K562 (cell line): ENCODE data around the gene CNIH4. TPM values are rescaled to one million over a fixed set of nuclear protein-coding genes. Genes with fewer than 3 reads are reported as not detected.
A peak's percentile ranks its signal among the peaks of the same experiment; 100 is the strongest.

Experiments used
- DPF2 ChIP-seq: fragments of 450-650 bp; IDR thresholded peaks from 2 replicates; pipeline ENCODE4 v1.6.1; 2016
- FOS ChIP-seq: IDR thresholded peaks from 3 replicates; pipeline ENCODE4 v1.6.1; 2011; ENCODE audit not compliant: insufficient read length; ENCODE audit errors: extremely low read depth
- ILF3 ChIP-seq: fragments of 450-650 bp; IDR thresholded peaks from 2 replicates; pipeline ENCODE4 v1.6.1; 2018; ENCODE audit warnings: antibody characterized with exemption, mild to moderate bottlenecking, moderate library complexity, borderline replicate concordance
- JUN ChIP-seq, 2 experiments: sonication (generic) in 1 of 2; formaldehyde crosslinking in 1 of 2; IDR thresholded peaks; 2 replicates each; pipeline versions ENCODE4 v1.6.1 to v1.8.0; 2012 to 2022; ENCODE audit warnings: borderline replicate concordance in 2 of 2, mild to moderate bottlenecking in 2 of 2, improper control_type of control experiment in 1 of 2, low read depth in 1 of 2, low read length in 1 of 2, missing genetic modification reagents in 1 of 2
- KDM1A ChIP-seq, 2 experiments: fragments of 450-650 bp; IDR thresholded peaks; 2 replicates each; pipeline ENCODE4 v1.6.1; 2016; ENCODE audit warnings: mild to moderate bottlenecking in 2 of 2
- MEF2A ChIP-seq: IDR thresholded peaks from 2 replicates; pipeline ENCODE4 v1.6.1; 2011; ENCODE audit warnings: low read depth, mild to moderate bottlenecking, low read length, moderate library complexity; ENCODE audit not compliant: control insufficient read depth
- NCOA2 ChIP-seq, 2 experiments: fragments of 450-650 bp; IDR thresholded peaks; 2 replicates each; pipeline ENCODE4 v1.6.1; 2018; ENCODE audit warnings: mild to moderate bottlenecking in 2 of 2, moderate library complexity in 1 of 2; ENCODE audit not compliant: partially characterized antibody in 2 of 2
- NONO ChIP-seq, 2 experiments: fragments of 200-400 bp in 1 of 2; fragments of 450-650 bp in 1 of 2; formaldehyde crosslinking in 1 of 2; IDR thresholded peaks; 2 replicates each; pipeline ENCODE4 v1.6.1; 2017; ENCODE audit warnings: low read depth in 2 of 2, mild to moderate bottlenecking in 2 of 2, moderate library complexity in 2 of 2, low read length in 1 of 2
- POLR2B ChIP-seq: fragments of 450-650 bp; IDR thresholded peaks from 2 replicates; pipeline ENCODE4 v1.6.1; 2018; ENCODE audit warnings: low read depth; ENCODE audit not compliant: partially characterized antibody
- SLC30A9 ChIP-seq: fragments of 250-450 bp; sonication (Bioruptor Pico); IDR thresholded peaks from 2 replicates; pipeline ENCODE4 v1.8.0; 2022; ENCODE audit warnings: mild to moderate bottlenecking, moderate library complexity
- TAF1 ChIP-seq: IDR thresholded peaks from 2 replicates; pipeline ENCODE4 v1.6.1; 2011; ENCODE audit warnings: mild to moderate bottlenecking, low read length, moderate library complexity; ENCODE audit not compliant: insufficient read depth, control insufficient read depth, severe bottlenecking; ENCODE audit errors: extremely low read depth
- ZNF140 ChIP-seq: fragments of 250-450 bp; sonication (Bioruptor Pico); IDR thresholded peaks from 2 replicates; pipeline ENCODE4 v1.8.0; 2021; ENCODE audit warnings: moderate library complexity, mild to moderate bottlenecking, inconsistent platforms
- ZNF174 ChIP-seq: fragments of 250-450 bp; sonication (Bioruptor Pico); IDR thresholded peaks from 2 replicates; pipeline ENCODE4 v1.4.0; 2020; ENCODE audit warnings: mild to moderate bottlenecking
- ZNF197 ChIP-seq: fragments of 200-800 bp; sonication (Bioruptor generic); IDR thresholded peaks from 2 replicates; pipeline ENCODE4 v1.6.1; 2016; ENCODE audit warnings: low read depth, missing genetic modification characterization, missing compliant biosample characterization
- ZNF253 ChIP-seq: fragments of 250-450 bp; sonication (Bioruptor Pico); conservative IDR thresholded peaks from 2 replicates; pipeline ENCODE4 v1.6.1; 2021; ENCODE audit warnings: mild to moderate bottlenecking
- ZNF778 ChIP-seq: fragments of 450-650 bp; formaldehyde crosslinking; IDR thresholded peaks from 2 replicates; pipeline ENCODE4 v1.4.0; 2020; ENCODE audit warnings: mild to moderate bottlenecking, moderate library complexity
- ZNF785 ChIP-seq: fragments of 250-450 bp; sonication (Bioruptor Pico); IDR thresholded peaks from 2 replicates; pipeline ENCODE4 v1.4.0; 2020; ENCODE audit warnings: mild to moderate bottlenecking
- polyA plus RNA-seq, 8 experiments: library from polyadenylated mRNA; depleted of rRNA in 4 of 8; stranded (reverse) in 5 of 8; unstranded in 3 of 8; fragments of >200 nt; fragmentation: Nextera tagmentation in 2 of 8; fragmentation: Illumina TruSeq in 1 of 8; extraction: Ambion mirVana in 2 of 8; extraction: Trizol in 1 of 8; gene quantifications; 2 replicates each; pipeline versions ENCODE4 v1.2.1 to v1.2.3, GENCODE V29; 2011 to 2014; ENCODE audit warnings: inconsistent platforms in 1 of 8, missing spikeins in 1 of 8
- total RNA-seq, 7 experiments: library from RNA; depleted of rRNA in 6 of 7; stranded (reverse); fragments of >200 nt in 6 of 7; fragmentation: Illumina TruSeq in 2 of 7; extraction: Trizol in 2 of 7; gene quantifications; 2 replicates each; pipeline versions ENCODE4 v1.2.1 to v1.2.3, GENCODE V29; 2011 to 2021; ENCODE audit warnings: low replicate concordance in 1 of 7
- TF ChIP-seq, protein P1 (sequence below), 2 experiments: fragments of 450-650 bp in 1 of 2; sonication (generic) in 1 of 2; formaldehyde crosslinking in 1 of 2; IDR thresholded peaks in 1 of 2; conservative IDR thresholded peaks in 1 of 2; 2 replicates each; pipeline versions ENCODE4 v1.6.1 to v1.8.1; 2016 to 2023; ENCODE audit warnings: mild to moderate bottlenecking in 2 of 2, moderate library complexity in 2 of 2, inconsistent platforms in 1 of 2, missing genetic modification reagents in 1 of 2
- TF ChIP-seq, protein P2 (sequence below): fragments of 450-650 bp; IDR thresholded peaks from one replicate; pipeline ENCODE4 v1.6.1; 2018; ENCODE audit warnings: mild to moderate bottlenecking, moderate library complexity; ENCODE audit not compliant: partially characterized antibody
- TF ChIP-seq, protein P3 (sequence below): fragments of 250-450 bp; sonication (Bioruptor Pico); IDR thresholded peaks from 2 replicates; pipeline ENCODE4 v1.5.0; 2020; ENCODE audit warnings: mild to moderate bottlenecking
- TF ChIP-seq, protein P4 (sequence below): fragments of 250-450 bp; sonication (Bioruptor Pico); IDR thresholded peaks from 2 replicates; pipeline ENCODE4 v1.4.0; 2020; ENCODE audit warnings: mild to moderate bottlenecking

CNIH4 gene
- total and polyA plus RNA-seq, 9 of the 15 experiments (the other 6 are each of a cell fraction or from before 2014, with no cell fraction given) = 41.3 to 266 (median 61.1) TPM

DNA sequence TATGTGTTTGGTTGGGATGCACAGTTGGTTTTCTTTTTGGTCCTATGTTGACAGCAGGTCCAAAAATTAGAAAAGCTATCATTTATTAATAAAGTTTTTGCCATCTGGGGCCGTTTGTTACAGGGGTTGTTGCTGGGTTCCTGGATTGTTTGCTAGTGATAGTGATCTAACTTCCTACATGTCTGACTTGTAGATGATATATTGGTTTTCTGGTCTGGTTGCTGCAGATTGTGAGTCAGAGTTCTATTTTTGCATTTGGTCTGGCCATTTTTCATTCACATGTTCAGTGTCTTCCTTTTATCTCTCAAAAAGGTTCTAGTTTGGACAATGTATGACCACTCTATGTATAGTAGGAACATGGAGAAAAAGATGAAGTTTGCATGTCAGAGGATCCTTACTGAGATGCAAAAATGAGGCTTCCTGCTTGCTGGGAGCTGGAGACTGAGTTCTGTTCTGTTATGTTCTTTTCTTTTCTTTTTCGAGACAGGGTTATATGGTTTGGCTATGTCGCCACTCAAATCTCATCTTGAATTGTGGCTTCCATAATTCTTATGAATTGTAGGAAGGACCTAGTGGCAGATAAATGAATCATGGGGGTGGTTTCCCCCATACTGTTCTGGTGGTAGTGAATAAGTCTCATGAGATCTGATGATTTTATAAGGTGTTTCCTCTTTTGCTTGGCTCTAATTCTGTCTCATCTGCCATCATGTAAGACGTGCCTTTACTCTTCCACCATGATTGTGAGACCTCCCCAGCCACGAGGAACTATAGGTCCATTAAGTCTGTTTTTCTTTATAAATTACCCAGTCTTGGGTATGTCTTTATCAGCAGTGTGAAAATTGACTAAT lies 22.5 kb upstream of the CNIH4 start (continued):
- TF ChIP-seq ZNF140 (CRISPR knock-in tag) = no peak
- TF ChIP-seq, protein P1, sequence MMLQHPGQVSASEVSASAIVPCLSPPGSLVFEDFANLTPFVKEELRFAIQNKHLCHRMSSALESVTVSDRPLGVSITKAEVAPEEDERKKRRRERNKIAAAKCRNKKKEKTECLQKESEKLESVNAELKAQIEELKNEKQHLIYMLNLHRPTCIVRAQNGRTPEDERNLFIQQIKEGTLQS (IDR thresholded peaks at IDR 0.05) = peak; percentile 93
- TF ChIP-seq, protein P1 (CRISPR knock-in tag; conservative IDR thresholded peaks at IDR 0.05) = peak; percentile 84
- no peak for TF ChIP-seq ZNF778 (CRISPR knock-in tag)
- TF ChIP-seq, protein P2, sequence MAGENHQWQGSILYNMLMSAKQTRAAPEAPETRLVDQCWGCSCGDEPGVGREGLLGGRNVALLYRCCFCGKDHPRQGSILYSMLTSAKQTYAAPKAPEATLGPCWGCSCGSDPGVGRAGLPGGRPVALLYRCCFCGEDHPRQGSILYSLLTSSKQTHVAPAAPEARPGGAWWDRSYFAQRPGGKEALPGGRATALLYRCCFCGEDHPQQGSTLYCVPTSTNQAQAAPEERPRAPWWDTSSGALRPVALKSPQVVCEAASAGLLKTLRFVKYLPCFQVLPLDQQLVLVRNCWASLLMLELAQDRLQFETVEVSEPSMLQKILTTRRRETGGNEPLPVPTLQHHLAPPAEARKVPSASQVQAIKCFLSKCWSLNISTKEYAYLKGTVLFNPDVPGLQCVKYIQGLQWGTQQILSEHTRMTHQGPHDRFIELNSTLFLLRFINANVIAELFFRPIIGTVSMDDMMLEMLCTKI = no peak
- peak; percentile 100 for TF ChIP-seq MEF2A
- TF ChIP-seq, protein P3, sequence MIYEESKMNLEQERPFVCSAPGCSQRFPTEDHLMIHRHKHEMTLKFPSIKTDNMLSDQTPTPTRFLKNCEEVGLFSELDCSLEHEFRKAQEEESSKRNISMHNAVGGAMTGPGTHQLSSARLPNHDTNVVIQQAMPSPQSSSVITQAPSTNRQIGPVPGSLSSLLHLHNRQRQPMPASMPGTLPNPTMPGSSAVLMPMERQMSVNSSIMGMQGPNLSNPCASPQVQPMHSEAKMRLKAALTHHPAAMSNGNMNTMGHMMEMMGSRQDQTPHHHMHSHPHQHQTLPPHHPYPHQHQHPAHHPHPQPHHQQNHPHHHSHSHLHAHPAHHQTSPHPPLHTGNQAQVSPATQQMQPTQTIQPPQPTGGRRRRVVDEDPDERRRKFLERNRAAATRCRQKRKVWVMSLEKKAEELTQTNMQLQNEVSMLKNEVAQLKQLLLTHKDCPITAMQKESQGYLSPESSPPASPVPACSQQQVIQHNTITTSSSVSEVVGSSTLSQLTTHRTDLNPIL (CRISPR knock-in tag) = no peak
- peak; percentile 42 for TF ChIP-seq FOS
- TF ChIP-seq, protein P4, sequence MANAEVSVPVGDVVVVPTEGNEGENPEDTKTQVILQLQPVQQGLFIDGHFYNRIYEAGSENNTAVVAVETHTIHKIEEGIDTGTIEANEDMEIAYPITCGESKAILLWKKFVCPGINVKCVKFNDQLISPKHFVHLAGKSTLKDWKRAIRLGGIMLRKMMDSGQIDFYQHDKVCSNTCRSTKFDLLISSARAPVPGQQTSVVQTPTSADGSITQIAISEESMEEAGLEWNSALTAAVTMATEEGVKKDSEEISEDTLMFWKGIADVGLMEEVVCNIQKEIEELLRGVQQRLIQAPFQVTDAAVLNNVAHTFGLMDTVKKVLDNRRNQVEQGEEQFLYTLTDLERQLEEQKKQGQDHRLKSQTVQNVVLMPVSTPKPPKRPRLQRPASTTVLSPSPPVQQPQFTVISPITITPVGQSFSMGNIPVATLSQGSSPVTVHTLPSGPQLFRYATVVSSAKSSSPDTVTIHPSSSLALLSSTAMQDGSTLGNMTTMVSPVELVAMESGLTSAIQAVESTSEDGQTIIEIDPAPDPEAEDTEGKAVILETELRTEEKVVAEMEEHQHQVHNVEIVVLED = no peak
- TF ChIP-seq KDM1A (IDR thresholded peaks at IDR 0.05) = peak; percentile 5 to 49; a peak in 3 of 4 replicates
- no peak for TF ChIP-seq NONO (IDR thresholded peaks at IDR 0.05; ENCODE audit: low read depth in 2 of 2, low read length in 1 of 2)
- no peak for TF ChIP-seq ZNF197 (CRISPR knock-in tag)
- TF ChIP-seq POLR2B = no peak
- TF ChIP-seq JUN (IDR thresholded peaks at IDR 0.05; ENCODE audit: borderline replicate concordance, low read depth, low read length) = peak; percentile 74; the same call in 1 of the 2 replicates
- peak; percentile 79; the same call in 1 of the 2 replicates for TF ChIP-seq JUN (CRISPR knock-in tag; IDR thresholded peaks at IDR 0.05; ENCODE audit: borderline replicate concordance)
- TF ChIP-seq ZNF174 (CRISPR knock-in tag) = no peak
- TF ChIP-seq SLC30A9 (CRISPR knock-in tag) = no peak
- TF ChIP-seq DPF2 = peak; percentile 93
- TF ChIP-seq ILF3 = no peak
- TF ChIP-seq TAF1 = no peak
- no peak for TF ChIP-seq ZNF253 (CRISPR knock-in tag)
- peak in 1 of 2 experiments; percentile 51 for TF ChIP-seq NCOA2 (IDR thresholded peaks at IDR 0.05; ENCODE audit: partially characterized antibody in 2 of 2)
- TF ChIP-seq ZNF785 = no peak
